ENCODE results near the gene MCRIP2. TPM values are rescaled to one million over a fixed set of nuclear protein-coding genes. Genes with fewer than 3 reads are reported as not detected.

MCRIP2 gene
- total and polyA plus RNA-seq, 2 of the 8 experiments (the other 6 are each of a cell fraction or from before 2014, with no cell fraction given): 45.4 to 75.5 TPM

DNA sequence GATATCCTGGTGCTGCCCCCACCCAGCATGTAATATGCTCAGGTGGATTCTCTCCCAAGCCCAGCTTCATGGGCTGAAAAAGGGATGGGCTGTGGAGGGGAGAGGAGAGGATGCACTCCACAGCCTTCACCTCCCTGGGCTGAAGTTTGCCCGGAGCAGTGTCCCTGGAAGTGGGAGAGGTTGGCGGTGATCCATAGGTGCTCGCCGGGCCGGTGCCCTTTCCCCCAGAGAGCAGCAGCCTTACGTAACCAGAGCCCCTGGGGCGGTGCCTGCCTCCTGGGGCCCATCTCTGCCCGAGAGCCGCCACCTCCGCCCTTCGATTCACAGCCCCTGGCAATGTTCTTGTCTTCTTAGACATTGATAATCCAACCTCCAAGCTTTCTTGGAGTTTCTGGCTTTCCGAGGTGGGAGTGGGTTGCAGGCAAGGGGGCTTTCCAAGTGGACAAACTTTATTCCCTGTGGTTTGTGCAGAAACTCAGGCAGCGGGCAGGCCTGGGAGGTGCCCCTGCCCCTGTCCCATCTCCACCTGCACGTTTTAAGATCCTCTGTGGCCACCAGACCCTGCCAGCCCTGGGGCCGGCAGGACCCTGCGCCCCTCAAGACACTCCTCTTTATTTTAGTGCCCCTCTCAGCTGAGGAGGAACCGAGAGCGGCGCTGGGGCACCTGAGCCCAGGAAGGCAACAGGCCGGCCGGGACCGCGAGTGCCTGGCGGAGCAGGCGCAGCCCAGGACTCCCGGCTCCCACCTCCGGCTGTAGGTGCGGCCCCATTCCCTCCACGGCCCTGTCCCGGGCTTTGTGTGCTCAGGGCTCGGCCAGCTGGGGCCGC is 4.4 kb downstream of the MCRIP2 start (continued):
- TF ChIP-seq, protein P1, sequence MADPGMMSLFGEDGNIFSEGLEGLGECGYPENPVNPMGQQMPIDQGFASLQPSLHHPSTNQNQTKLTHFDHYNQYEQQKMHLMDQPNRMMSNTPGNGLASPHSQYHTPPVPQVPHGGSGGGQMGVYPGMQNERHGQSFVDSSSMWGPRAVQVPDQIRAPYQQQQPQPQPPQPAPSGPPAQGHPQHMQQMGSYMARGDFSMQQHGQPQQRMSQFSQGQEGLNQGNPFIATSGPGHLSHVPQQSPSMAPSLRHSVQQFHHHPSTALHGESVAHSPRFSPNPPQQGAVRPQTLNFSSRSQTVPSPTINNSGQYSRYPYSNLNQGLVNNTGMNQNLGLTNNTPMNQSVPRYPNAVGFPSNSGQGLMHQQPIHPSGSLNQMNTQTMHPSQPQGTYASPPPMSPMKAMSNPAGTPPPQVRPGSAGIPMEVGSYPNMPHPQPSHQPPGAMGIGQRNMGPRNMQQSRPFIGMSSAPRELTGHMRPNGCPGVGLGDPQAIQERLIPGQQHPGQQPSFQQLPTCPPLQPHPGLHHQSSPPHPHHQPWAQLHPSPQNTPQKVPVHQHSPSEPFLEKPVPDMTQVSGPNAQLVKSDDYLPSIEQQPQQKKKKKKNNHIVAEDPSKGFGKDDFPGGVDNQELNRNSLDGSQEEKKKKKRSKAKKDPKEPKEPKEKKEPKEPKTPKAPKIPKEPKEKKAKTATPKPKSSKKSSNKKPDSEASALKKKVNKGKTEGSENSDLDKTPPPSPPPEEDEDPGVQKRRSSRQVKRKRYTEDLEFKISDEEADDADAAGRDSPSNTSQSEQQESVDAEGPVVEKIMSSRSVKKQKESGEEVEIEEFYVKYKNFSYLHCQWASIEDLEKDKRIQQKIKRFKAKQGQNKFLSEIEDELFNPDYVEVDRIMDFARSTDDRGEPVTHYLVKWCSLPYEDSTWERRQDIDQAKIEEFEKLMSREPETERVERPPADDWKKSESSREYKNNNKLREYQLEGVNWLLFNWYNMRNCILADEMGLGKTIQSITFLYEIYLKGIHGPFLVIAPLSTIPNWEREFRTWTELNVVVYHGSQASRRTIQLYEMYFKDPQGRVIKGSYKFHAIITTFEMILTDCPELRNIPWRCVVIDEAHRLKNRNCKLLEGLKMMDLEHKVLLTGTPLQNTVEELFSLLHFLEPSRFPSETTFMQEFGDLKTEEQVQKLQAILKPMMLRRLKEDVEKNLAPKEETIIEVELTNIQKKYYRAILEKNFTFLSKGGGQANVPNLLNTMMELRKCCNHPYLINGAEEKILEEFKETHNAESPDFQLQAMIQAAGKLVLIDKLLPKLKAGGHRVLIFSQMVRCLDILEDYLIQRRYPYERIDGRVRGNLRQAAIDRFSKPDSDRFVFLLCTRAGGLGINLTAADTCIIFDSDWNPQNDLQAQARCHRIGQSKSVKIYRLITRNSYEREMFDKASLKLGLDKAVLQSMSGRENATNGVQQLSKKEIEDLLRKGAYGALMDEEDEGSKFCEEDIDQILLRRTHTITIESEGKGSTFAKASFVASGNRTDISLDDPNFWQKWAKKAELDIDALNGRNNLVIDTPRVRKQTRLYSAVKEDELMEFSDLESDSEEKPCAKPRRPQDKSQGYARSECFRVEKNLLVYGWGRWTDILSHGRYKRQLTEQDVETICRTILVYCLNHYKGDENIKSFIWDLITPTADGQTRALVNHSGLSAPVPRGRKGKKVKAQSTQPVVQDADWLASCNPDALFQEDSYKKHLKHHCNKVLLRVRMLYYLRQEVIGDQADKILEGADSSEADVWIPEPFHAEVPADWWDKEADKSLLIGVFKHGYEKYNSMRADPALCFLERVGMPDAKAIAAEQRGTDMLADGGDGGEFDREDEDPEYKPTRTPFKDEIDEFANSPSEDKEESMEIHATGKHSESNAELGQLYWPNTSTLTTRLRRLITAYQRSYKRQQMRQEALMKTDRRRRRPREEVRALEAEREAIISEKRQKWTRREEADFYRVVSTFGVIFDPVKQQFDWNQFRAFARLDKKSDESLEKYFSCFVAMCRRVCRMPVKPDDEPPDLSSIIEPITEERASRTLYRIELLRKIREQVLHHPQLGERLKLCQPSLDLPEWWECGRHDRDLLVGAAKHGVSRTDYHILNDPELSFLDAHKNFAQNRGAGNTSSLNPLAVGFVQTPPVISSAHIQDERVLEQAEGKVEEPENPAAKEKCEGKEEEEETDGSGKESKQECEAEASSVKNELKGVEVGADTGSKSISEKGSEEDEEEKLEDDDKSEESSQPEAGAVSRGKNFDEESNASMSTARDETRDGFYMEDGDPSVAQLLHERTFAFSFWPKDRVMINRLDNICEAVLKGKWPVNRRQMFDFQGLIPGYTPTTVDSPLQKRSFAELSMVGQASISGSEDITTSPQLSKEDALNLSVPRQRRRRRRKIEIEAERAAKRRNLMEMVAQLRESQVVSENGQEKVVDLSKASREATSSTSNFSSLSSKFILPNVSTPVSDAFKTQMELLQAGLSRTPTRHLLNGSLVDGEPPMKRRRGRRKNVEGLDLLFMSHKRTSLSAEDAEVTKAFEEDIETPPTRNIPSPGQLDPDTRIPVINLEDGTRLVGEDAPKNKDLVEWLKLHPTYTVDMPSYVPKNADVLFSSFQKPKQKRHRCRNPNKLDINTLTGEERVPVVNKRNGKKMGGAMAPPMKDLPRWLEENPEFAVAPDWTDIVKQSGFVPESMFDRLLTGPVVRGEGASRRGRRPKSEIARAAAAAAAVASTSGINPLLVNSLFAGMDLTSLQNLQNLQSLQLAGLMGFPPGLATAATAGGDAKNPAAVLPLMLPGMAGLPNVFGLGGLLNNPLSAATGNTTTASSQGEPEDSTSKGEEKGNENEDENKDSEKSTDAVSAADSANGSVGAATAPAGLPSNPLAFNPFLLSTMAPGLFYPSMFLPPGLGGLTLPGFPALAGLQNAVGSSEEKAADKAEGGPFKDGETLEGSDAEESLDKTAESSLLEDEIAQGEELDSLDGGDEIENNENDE (IDR thresholded peaks at IDR 0.05; ENCODE audit: insufficient replicate concordance, low read length): no peak
- TF ChIP-seq ASH2L (IDR thresholded peaks at IDR 0.05; ENCODE audit: low read length) (no peak), PHF8 (conservative IDR thresholded peaks at IDR 0.05; ENCODE audit: low read depth, low read length) (no peak), CREB1 (IDR thresholded peaks at IDR 0.05) (no peak)
- TF ChIP-seq, protein P2, sequence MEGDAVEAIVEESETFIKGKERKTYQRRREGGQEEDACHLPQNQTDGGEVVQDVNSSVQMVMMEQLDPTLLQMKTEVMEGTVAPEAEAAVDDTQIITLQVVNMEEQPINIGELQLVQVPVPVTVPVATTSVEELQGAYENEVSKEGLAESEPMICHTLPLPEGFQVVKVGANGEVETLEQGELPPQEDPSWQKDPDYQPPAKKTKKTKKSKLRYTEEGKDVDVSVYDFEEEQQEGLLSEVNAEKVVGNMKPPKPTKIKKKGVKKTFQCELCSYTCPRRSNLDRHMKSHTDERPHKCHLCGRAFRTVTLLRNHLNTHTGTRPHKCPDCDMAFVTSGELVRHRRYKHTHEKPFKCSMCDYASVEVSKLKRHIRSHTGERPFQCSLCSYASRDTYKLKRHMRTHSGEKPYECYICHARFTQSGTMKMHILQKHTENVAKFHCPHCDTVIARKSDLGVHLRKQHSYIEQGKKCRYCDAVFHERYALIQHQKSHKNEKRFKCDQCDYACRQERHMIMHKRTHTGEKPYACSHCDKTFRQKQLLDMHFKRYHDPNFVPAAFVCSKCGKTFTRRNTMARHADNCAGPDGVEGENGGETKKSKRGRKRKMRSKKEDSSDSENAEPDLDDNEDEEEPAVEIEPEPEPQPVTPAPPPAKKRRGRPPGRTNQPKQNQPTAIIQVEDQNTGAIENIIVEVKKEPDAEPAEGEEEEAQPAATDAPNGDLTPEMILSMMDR (IDR thresholded peaks at IDR 0.05; ENCODE audit: control extremely low read depth in 1 of 3, insufficient read depth in 1 of 3, low read depth in 1 of 3, low read length in 3 of 3): no peak
- TF ChIP-seq, protein P3, sequence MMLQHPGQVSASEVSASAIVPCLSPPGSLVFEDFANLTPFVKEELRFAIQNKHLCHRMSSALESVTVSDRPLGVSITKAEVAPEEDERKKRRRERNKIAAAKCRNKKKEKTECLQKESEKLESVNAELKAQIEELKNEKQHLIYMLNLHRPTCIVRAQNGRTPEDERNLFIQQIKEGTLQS (IDR thresholded peaks at IDR 0.05; ENCODE audit: insufficient read depth, low read depth, low read length): no peak

Data from H1 (cell line).